Measurements from ENCODE around the gene BRD3.
"Not testable (repeated sequence)": the region's sequence is repeated elsewhere in the genome, so short reads cannot be mapped to it uniquely, and the experiment has no call there.

Gene BRD3

GRCh38 chr9:133990366-133991213, 77.2 kb downstream of the BRD3 start:
- DNase-seq = no peak

- DNase-seq = no peak
Observed at GRCh38 chr9:133989625-133990365, 78.0 kb downstream of the BRD3 start.

GRCh38 chr9:133988771-133989170, 79.1 kb downstream of the BRD3 start:
- not testable (repeated sequence) for DNase-seq

- DNase-seq = no peak
Observed at GRCh38 chr9:133987946-133988665, 79.7 kb downstream of the BRD3 start.

GRCh38 chr9:133987446-133987788, 80.4 kb downstream of the BRD3 start:
- DNase-seq = no peak

GRCh38 chr9:133986774-133987445, 80.9 kb downstream of the BRD3 start:
- no peak for DNase-seq

GRCh38 chr9:133986061-133986460, 81.8 kb downstream of the BRD3 start:
- DNase-seq = no peak

- no peak for DNase-seq
Observed at GRCh38 chr9:133982971-133983720, 84.7 kb downstream of the BRD3 start.

- DNase-seq = no peak
Observed at GRCh38 chr9:133981958-133982681, 85.7 kb downstream of the BRD3 start.

- DNase-seq = no peak
Observed at GRCh38 chr9:133981589-133981957, 86.3 kb downstream of the BRD3 start.

- DNase-seq = no peak
Observed at GRCh38 chr9:133980864-133981588, 86.8 kb downstream of the BRD3 start.
